Measurements from ENCODE around the gene ZC3H14. TPM values are rescaled to one million over a fixed set of nuclear protein-coding genes. Genes with fewer than 3 reads are reported as not detected.
"Not testable (repeated sequence)": the region's sequence is repeated elsewhere in the genome, so short reads cannot be mapped to it uniquely, and the experiment has no call there.

ZC3H14 gene
- total and polyA plus RNA-seq, 4 donors, result 16.0 to 55.1 (median 41.3) TPM

DNA sequence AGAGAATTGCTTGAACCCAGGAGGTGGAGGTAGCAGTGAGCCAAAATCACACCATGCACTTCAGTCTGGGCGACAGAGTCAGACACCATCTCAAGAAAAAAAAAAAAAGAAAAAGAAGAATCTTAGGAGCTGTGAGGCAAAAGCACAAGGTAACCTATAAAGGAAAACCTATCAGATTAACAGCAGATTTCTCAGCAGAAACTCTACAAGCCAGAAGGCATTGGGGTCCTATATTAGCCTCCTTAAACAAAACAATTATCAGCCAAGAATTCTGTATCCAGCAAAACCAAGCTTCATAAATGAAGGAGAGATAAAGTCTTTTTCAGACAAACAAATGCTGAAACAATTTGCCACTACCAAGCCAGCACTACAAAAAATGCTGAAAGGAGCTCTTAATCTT lies 32.9 kb upstream of the ZC3H14 start:
- 100% methylated on average over 1 of the region's 1 CpG for WGBS, 2 donors
- H3K4me1 ChIP-seq (ENCODE audit: control insufficient read depth in 1 of 2, insufficient read depth in 2 of 2, low read length in 2 of 2); ATAC-seq (ENCODE audit: low FRiP score); H3K9me3 ChIP-seq (ENCODE audit: control insufficient read depth, low read length); H3K27ac ChIP-seq (ENCODE audit: low read depth in 1 of 2, low read length in 2 of 2); DNase-seq; H3K4me3 ChIP-seq (ENCODE audit: low read length in 2 of 2); H3K27me3 ChIP-seq (ENCODE audit: control insufficient read depth in 1 of 2, insufficient read depth in 2 of 2, low read length in 1 of 2); intact Hi-C loops (cut with DNase I); H3K36me3 ChIP-seq (ENCODE audit: control insufficient read depth in 1 of 2, insufficient read depth in 2 of 2, low read length in 1 of 2): not testable (repeated sequence)

DNA sequence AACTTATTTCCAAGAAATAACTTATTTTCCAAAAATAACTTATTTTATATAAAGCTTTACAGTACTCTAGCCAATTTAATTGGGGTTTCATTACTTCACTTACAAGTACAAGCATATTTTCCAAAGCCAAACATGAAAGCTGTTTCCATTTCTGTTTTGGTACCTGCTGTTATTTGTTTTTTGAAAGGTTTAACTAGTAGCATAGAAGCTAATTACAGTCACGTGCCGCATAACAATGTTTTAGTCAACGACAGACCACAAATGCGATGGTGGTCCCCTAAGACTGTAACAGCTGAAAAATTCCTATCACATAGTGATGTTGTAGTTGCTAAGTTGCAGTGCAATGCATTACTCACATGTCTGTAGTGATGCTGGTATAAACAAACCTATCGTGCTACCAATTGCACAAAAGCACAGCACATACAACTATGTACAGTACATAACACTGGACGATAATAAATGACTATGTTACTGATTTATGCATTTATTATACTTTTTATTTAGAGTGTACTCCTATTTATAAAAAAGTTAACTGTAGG lies 29.7 kb upstream of the ZC3H14 start:
- peaks cover 0 to 2% of the 10 kb centered on the region in 2 donors for H3K36me3 ChIP-seq (ENCODE audit: control insufficient read depth in 1 of 2, insufficient read depth in 2 of 2, low read length in 1 of 2)
- no peak overlapping the region for H3K27ac ChIP-seq (ENCODE audit: low read depth in 1 of 2, low read length in 2 of 2)
- no peak overlapping the region for H3K4me3 ChIP-seq (ENCODE audit: low read length in 2 of 2)
- WGBS, 2 donors, result 88 to 92% methylated on average over 6 of the region's 6 CpGs
- no peaks in the 10 kb centered on the region for H3K9me3 ChIP-seq (ENCODE audit: control insufficient read depth, low read length)
- no peak for ATAC-seq (ENCODE audit: low FRiP score)
- H3K4me1 ChIP-seq (ENCODE audit: control insufficient read depth in 1 of 2, insufficient read depth in 2 of 2, low read length in 2 of 2), result peaks cover 0 to 1% of the 10 kb centered on the region in 2 donors
- H3K27me3 ChIP-seq (ENCODE audit: control insufficient read depth in 1 of 2, insufficient read depth in 2 of 2, low read length in 1 of 2), result no peaks in the 10 kb centered on the region
- intact Hi-C loops (cut with DNase I), result no loop called here
- no peak for DNase-seq

DNA sequence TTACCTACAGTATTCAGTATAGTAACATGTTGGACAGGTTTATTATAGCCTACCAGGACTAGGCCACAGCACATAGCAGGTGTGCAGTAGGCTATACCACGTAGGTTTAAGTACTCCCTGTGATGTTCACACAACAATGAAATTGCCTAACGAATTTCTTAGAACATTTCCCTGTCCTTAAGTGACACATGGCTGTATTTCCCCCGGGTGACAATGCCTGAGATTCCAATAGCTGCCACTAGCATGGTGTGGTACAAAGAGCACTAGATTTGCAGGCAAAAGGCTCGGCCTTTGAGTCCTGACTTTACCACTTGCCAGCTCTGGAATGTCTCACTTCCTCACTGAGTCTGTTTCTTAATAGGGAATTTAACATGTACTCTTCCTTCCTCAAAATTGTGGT lies 27.7 kb upstream of the ZC3H14 start:
- H3K27ac ChIP-seq (ENCODE audit: low read depth in 1 of 2, low read length in 2 of 2), result peak overlapping the region in 1 of 2 donors; percentile 44
- no peaks in the 10 kb centered on the region for H3K9me3 ChIP-seq (ENCODE audit: control insufficient read depth, low read length)
- ATAC-seq (ENCODE audit: low FRiP score) (no peak), DNase-seq (no peak)
- 38 to 41% methylated on average over 4 of the region's 4 CpGs for WGBS, 2 donors
- peaks cover 0 to 2% of the 10 kb centered on the region in 2 donors for H3K36me3 ChIP-seq (ENCODE audit: control insufficient read depth in 1 of 2, insufficient read depth in 2 of 2, low read length in 1 of 2)
- intact Hi-C loops (cut with DNase I), result no loop called here
- H3K4me3 ChIP-seq (ENCODE audit: low read length in 2 of 2), result no peak overlapping the region
- peaks cover 0 to 1% of the 10 kb centered on the region in 2 donors for H3K4me1 ChIP-seq (ENCODE audit: control insufficient read depth in 1 of 2, insufficient read depth in 2 of 2, low read length in 2 of 2)
- no peaks in the 10 kb centered on the region for H3K27me3 ChIP-seq (ENCODE audit: control insufficient read depth in 1 of 2, insufficient read depth in 2 of 2, low read length in 1 of 2)

GRCh38 chr14:88535813-88536212 lies 27.0 kb upstream of the ZC3H14 start:
- Histone ChIP-seq H3K36me3 (ENCODE audit: control insufficient read depth in 1 of 2, insufficient read depth in 2 of 2, low read length in 1 of 2) (peaks cover 0 to 2% of the 10 kb centered on the region in 2 donors), H3K4me3 (ENCODE audit: low read length in 2 of 2) (no peak overlapping the region), H3K9me3 (ENCODE audit: control insufficient read depth, low read length) (no peaks in the 10 kb centered on the region), H3K4me1 (ENCODE audit: control insufficient read depth in 1 of 2, insufficient read depth in 2 of 2, low read length in 2 of 2) (peaks cover 0 to 1% of the 10 kb centered on the region in 2 donors), H3K27ac (ENCODE audit: low read depth in 1 of 2, low read length in 2 of 2) (no peak overlapping the region), H3K27me3 (ENCODE audit: control insufficient read depth in 1 of 2, insufficient read depth in 2 of 2, low read length in 1 of 2) (no peaks in the 10 kb centered on the region)
- ATAC-seq (ENCODE audit: low FRiP score) (no peak), DNase-seq (no peak)
- intact Hi-C loops (cut with DNase I), result no loop called here
- WGBS, 2 donors, result 44 to 46% methylated on average over 4 of the region's 4 CpGs

DNA sequence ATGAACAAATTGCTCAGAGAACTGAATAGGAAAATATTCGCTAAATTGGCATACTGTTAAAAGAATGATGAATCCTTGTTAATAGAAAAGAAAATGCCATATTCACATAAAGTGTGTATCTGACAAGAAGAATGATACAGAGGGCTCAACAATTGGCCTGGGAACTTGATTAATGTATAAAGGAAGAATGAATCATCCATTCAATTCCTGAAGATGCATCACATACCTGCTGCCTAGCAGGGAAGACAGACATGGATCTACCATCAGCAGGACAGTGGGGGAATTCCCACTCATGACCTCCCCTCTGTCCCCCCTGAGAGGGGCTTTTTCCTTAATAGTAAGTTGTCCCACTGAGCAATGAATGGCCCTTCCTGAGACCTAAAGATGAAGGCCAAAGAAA lies 21.5 kb upstream of the ZC3H14 start:
- no peaks in the 10 kb centered on the region for H3K36me3 ChIP-seq (ENCODE audit: control insufficient read depth in 1 of 2, insufficient read depth in 2 of 2, low read length in 1 of 2)
- H3K9me3 ChIP-seq (ENCODE audit: control insufficient read depth, low read length), result no peaks in the 10 kb centered on the region
- H3K4me1 ChIP-seq (ENCODE audit: control insufficient read depth in 1 of 2, insufficient read depth in 2 of 2, low read length in 2 of 2), result peaks cover 2 to 4% of the 10 kb centered on the region in 2 donors
- no peaks in the 10 kb centered on the region for H3K27me3 ChIP-seq (ENCODE audit: control insufficient read depth in 1 of 2, insufficient read depth in 2 of 2, low read length in 1 of 2)
- no peak for DNase-seq
- H3K27ac ChIP-seq (ENCODE audit: low read depth in 1 of 2, low read length in 2 of 2), result no peak overlapping the region
- 90 to 91% methylated on average over 1 of the region's 1 CpG for WGBS, 2 donors
- H3K4me3 ChIP-seq (ENCODE audit: low read length in 2 of 2), result no peak overlapping the region
- intact Hi-C loops (cut with DNase I), result no loop called here
- ATAC-seq (ENCODE audit: low FRiP score), result no peak

DNA sequence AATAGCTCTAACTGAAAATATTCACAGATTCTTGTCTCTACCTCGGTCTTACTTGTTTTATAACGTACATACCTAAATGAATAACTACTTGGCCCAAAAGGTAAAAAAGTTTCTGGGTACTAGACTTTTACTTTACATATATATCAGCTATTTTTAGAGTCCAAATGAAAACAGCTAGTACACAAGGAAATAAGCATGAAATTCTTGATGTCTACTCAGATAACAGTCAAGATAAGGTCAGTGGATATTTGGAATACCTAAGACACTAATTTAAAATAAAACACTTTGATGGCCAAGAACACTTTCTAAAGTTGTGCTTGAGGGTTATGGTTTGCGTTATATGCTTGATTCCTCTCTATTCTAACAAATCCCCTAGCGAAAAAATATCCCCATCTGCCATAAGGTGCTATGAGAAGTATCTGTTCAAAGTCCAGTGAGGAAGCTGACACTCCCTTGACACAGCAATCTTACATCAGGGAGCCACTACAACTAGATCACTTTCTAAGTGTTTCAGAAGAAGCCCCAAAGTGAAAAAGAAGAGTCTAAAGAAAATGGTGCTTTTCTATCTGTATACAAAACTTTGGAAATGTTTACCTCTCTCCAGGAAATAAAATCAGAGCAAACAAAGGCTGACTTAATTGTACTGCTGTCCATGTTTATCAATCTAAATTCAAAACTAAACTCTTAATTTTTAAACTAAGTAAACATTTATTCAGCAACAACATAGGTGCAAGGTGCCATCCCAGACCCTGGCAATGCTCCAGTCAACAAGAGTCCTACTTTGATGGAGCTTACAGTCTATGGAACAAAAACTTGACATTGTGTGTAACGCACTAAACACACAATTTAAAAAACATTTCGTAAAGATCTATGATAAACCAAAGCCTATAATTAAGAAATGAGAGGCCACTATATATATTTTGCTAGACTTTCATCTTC lies 19.7 kb upstream of the ZC3H14 start:
- 45 to 53% methylated on average over 6 of the region's 6 CpGs for WGBS, 2 donors
- H3K9me3 ChIP-seq (ENCODE audit: control insufficient read depth, low read length), result no peaks in the 10 kb centered on the region
- DNase-seq (no peak), ATAC-seq (ENCODE audit: low FRiP score) (no peak)
- no peak overlapping the region for H3K27ac ChIP-seq (ENCODE audit: low read depth in 1 of 2, low read length in 2 of 2)
- peaks cover 2 to 4% of the 10 kb centered on the region in 2 donors for H3K4me1 ChIP-seq (ENCODE audit: control insufficient read depth in 1 of 2, insufficient read depth in 2 of 2, low read length in 2 of 2)
- H3K4me3 ChIP-seq (ENCODE audit: low read length in 2 of 2), result no peak overlapping the region
- H3K27me3 ChIP-seq (ENCODE audit: control insufficient read depth in 1 of 2, insufficient read depth in 2 of 2, low read length in 1 of 2), result no peaks in the 10 kb centered on the region
- intact Hi-C loops (cut with DNase I), result no loop called here
- H3K36me3 ChIP-seq (ENCODE audit: control insufficient read depth in 1 of 2, insufficient read depth in 2 of 2, low read length in 1 of 2), result no peaks in the 10 kb centered on the region

DNA sequence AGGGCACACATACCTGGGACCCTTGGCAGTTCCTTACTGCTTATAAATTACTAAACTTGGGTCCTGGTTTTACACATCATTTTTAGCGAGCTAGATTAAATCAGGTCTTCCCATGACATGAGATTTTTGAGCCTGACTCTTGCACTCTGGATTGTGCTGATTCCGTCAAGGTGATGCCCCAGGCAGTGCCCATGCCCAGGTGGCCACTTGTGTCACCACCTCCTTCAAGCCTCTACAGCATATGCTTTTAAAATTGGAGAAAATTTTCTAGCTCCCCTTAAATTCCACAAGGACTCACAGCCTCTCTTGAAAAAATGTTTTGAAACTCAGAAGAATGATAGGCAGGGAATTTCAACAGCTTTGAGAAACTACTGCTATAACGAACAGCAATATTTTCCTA lies 17.6 kb upstream of the ZC3H14 start:
- DNase-seq, result no peak
- Histone ChIP-seq H3K9me3 (ENCODE audit: control insufficient read depth, low read length) (no peaks in the 10 kb centered on the region), H3K4me3 (ENCODE audit: low read length in 2 of 2) (no peak overlapping the region), H3K36me3 (ENCODE audit: control insufficient read depth in 1 of 2, insufficient read depth in 2 of 2, low read length in 1 of 2) (peaks cover 0 to 4% of the 10 kb centered on the region in 2 donors), H3K27ac (ENCODE audit: low read depth in 1 of 2, low read length in 2 of 2) (no peak overlapping the region), H3K27me3 (ENCODE audit: control insufficient read depth in 1 of 2, insufficient read depth in 2 of 2, low read length in 1 of 2) (no peaks in the 10 kb centered on the region), H3K4me1 (ENCODE audit: control insufficient read depth in 1 of 2, insufficient read depth in 2 of 2, low read length in 2 of 2) (peaks cover 2 to 4% of the 10 kb centered on the region in 2 donors)
- intact Hi-C loops (cut with DNase I), result no loop called here
- 64 to 70% methylated on average over 3 of the region's 3 CpGs for WGBS, 2 donors
- ATAC-seq (ENCODE audit: low FRiP score), result no peak

GRCh38 chr14:88546621-88547385 lies 16.0 kb upstream of the ZC3H14 start:
- H3K27me3 ChIP-seq (ENCODE audit: control insufficient read depth in 1 of 2, insufficient read depth in 2 of 2, low read length in 1 of 2), result no peaks in the 10 kb centered on the region
- intact Hi-C loops (cut with DNase I), result no loop called here
- H3K27ac ChIP-seq (ENCODE audit: low read depth in 1 of 2, low read length in 2 of 2), result no peak overlapping the region
- ATAC-seq (ENCODE audit: low FRiP score) (no peak), DNase-seq (no peak)
- H3K9me3 ChIP-seq (ENCODE audit: control insufficient read depth, low read length), result no peaks in the 10 kb centered on the region
- WGBS, 2 donors, result 59 to 65% methylated on average over 4 of the region's 4 CpGs
- H3K4me1 ChIP-seq (ENCODE audit: control insufficient read depth in 1 of 2, insufficient read depth in 2 of 2, low read length in 2 of 2), result peaks cover under 1 to 8% of the 10 kb centered on the region in 2 donors
- no peak overlapping the region for H3K4me3 ChIP-seq (ENCODE audit: low read length in 2 of 2)
- peaks cover 0 to 4% of the 10 kb centered on the region in 2 donors for H3K36me3 ChIP-seq (ENCODE audit: control insufficient read depth in 1 of 2, insufficient read depth in 2 of 2, low read length in 1 of 2)

Measured in aorta (tissue), 5 donors.